ENCODE data around the gene CD160.
"Not testable (repeated sequence)": the region's sequence is repeated elsewhere in the genome, so short reads cannot be mapped to it uniquely, and the experiment has no call there.

Gene CD160

DNA sequence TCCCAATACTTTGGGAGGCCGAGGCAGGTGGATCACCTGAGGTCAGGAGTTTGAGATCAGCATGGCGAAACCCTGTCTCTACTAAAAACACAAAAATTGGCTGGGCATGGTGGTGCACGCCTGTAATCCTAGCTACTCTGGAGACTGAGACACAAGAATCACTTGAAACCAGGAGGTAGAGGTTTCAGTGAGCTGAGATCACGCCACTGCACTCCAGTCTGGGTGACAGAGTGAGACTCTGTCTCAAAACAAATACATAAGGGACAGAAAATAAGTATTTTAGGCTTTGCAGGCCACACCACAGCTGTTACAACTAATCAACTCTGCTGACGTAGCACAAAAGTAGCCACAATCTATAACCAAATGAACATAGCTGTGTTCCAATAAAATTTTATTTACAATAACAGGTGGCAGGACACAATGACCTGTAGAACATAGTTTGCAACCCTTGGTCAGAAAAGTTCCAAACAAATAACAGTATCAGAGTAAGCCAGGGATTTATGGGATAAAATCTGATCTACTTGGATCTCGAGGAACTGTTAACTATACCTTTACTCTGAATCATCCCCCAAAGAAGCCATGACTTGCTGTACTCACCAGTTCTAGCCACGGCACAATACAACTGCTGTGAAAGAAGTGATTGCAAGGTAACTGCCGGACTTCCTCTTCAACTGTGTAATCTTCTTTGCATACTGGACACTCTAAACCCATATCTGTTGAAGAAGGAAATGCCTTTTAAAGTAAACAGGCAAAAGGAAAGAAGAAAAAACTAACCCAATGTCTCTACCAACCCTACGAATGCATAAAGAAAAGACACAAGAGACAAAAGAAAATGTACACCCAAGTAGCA is 28.3 kb downstream of the CD160 start:
- H3K4me3 ChIP-seq (ENCODE audit: low read depth, low read length) = no peak overlapping the region
- no peak for TF ChIP-seq CTCF (IDR thresholded peaks at IDR 0.05; ENCODE audit: borderline replicate concordance, insufficient read depth, low read depth, low read length)

GRCh38 chr1:145750426-145750825 is 31.1 kb downstream of the CD160 start:
- TF ChIP-seq CTCF (IDR thresholded peaks at IDR 0.05; ENCODE audit: borderline replicate concordance, insufficient read depth, low read depth, low read length) = no peak
- H3K4me3 ChIP-seq (ENCODE audit: low read depth, low read length) = no peak overlapping the region

- TF ChIP-seq CTCF (IDR thresholded peaks at IDR 0.05; ENCODE audit: borderline replicate concordance, insufficient read depth, low read depth, low read length) = no peak
- H3K4me3 ChIP-seq (ENCODE audit: low read depth, low read length) = no peak overlapping the region
Observed at GRCh38 chr1:145751491-145752037, 32.3 kb downstream of the CD160 start.

DNA sequence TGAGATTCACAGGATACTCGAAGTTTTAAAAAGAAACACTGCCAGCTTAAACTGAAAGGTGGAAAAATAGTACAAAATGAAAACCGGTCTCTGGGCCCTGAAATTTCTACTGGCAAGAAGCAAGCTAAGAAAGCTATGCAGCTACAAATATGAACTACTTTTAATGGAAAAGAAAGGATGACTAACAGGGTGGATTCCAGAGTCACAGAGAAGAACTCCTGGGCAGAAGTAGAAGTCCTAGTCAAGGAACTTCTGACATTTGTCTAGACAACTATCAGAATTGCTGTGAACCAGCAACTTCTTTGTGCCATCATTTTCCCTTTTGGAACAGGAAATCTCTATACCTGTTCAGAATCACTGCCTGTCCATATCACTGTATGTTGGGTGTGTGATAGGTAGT is 38.1 kb downstream of the CD160 start:
- TF ChIP-seq CTCF (IDR thresholded peaks at IDR 0.05; ENCODE audit: borderline replicate concordance, insufficient read depth, low read depth, low read length) = no peak
- no peak overlapping the region for H3K4me3 ChIP-seq (ENCODE audit: low read depth, low read length)

DNA sequence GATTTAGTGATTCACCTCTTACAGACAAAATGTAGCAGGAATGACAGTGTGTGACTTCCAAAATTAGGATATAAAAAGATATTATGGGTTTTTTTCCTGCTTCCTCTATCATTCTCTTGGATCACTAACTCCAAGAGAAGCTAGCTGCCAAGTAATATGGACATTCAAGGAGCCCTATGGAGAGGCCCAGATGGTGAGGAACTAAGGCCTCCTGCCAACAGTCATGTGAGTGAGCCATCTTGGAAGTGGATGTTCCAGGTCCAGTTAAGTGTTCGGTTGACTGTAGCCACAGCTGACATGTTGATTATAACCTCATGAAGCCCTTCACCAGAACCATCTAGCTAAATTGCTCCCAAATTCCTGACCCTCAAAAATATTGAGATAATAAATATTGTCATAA is 38.8 kb downstream of the CD160 start:
- H3K4me3 ChIP-seq (ENCODE audit: low read depth, low read length) = no peak overlapping the region
- no peak for TF ChIP-seq CTCF (IDR thresholded peaks at IDR 0.05; ENCODE audit: borderline replicate concordance, insufficient read depth, low read depth, low read length)

GRCh38 chr1:145758575-145758974 is 39.3 kb downstream of the CD160 start:
- no peak overlapping the region for H3K4me3 ChIP-seq (ENCODE audit: low read depth, low read length)
- TF ChIP-seq CTCF (IDR thresholded peaks at IDR 0.05; ENCODE audit: borderline replicate concordance, insufficient read depth, low read depth, low read length) = no peak

GRCh38 chr1:145759721-145760120 is 40.4 kb downstream of the CD160 start:
- no peak for TF ChIP-seq CTCF (IDR thresholded peaks at IDR 0.05; ENCODE audit: borderline replicate concordance, insufficient read depth, low read depth, low read length)

DNA sequence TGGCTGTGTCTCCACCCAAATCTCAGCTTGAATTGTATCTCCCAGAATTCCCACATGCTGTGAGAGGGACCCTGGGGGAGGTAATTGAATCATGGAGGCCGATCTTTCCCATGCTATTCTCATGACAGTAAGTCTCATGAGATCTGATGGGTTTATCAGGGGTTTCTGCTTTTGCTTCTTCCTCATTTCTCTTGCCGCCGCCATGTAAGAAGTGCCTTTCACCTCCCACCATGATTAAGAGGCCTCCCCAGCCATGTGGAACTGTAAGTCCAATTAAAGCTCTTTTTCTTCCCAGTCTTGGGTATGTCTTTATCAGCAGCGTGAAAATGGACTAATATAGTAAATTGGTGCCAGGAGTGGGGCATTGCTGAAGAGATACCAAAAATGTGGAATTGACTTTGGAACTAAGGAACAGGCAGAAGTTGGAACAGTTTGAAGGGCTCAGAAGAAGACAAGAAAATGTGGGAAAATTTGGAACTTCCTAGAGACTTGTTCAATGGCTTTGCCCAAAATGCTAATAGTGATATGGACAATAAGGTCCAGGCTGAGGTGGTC is 41.2 kb downstream of the CD160 start:
- not testable (repeated sequence) for H3K4me3 ChIP-seq (ENCODE audit: low read depth, low read length)

More at GRCh38 chr1:145759721-145760120, 40.4 kb downstream of the CD160 start:
- no peak overlapping the region for H3K4me3 ChIP-seq (ENCODE audit: low read depth, low read length)

DNA sequence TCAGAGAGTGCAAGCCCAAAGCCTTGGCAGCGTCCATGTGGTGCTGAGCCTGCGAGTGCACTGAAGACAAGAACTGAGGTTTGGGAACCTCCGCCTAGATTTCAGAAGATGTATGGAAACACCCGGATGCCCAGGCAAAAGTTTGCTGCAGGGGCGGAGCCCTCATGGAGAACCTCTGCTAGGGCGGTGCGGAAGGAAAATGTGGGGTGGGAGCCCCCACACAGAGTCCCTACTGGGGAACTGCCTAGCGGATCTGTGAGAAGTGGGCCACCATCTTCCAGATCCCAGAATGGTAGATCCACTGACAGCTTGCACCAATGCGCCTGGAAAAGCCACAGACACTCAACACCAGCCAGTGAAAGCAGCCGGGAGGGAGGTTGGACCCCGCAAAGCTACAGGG is 42.2 kb downstream of the CD160 start:
- H3K4me3 ChIP-seq (ENCODE audit: low read depth, low read length) = not testable (repeated sequence)

- not testable (repeated sequence) for H3K4me3 ChIP-seq (ENCODE audit: low read depth, low read length)
Observed at GRCh38 chr1:145762001-145762400, 42.7 kb downstream of the CD160 start.
